Upper lobe of left lung (tissue), 6 donors: ENCODE data around the gene ARHGEF38. TPM values are rescaled to one million over a fixed set of nuclear protein-coding genes. Genes with fewer than 3 reads are reported as not detected.

Source experiments
- ATAC-seq, 2 donors: fragments of 200-7000 bp; cut with Tn5 transposase; one replicate each; pipeline ENCODE4 v1.9.1; 2022; ENCODE audit warnings: mild to moderate bottlenecking in 2 of 2, moderate library complexity in 2 of 2; ENCODE audit not compliant: low FRiP score in 2 of 2
- DNase-seq, 2 donors: peaks; one replicate each; pipeline ENCODE4 v3.0.0-alpha.2; 2019 to 2020
- H3K27ac ChIP-seq, 4 donors: fragments of 200-600 bp; sonication (generic); one replicate each; pipeline ENCODE4 v1.5.1; 2016 to 2019
- H3K27me3 ChIP-seq, 4 donors: fragments of 200-600 bp; sonication (generic); one replicate each; pipeline ENCODE4 v1.5.1; 2017 to 2019
- H3K36me3 ChIP-seq, 4 donors: fragments of 200-600 bp; sonication (generic); one replicate each; pipeline ENCODE4 v1.5.1; 2016 to 2019
- H3K4me1 ChIP-seq, 4 donors: fragments of 200-600 bp; sonication (generic); one replicate each; pipeline ENCODE4 v1.5.1; 2018 to 2019
- H3K4me3 ChIP-seq, 4 donors: fragments of 200-600 bp; sonication (generic); one replicate each; pipeline ENCODE4 v1.5.1; 2017 to 2019; ENCODE audit warnings: mild to moderate bottlenecking in 2 of 4, moderate library complexity in 1 of 4
- H3K9me3 ChIP-seq, 4 donors: fragments of 200-600 bp; sonication (generic); one replicate each; pipeline ENCODE4 v1.5.1; 2018 to 2019
- EP300 ChIP-seq, 4 donors: sonication (generic); formaldehyde crosslinking; IDR thresholded peaks; one replicate each; pipeline ENCODE4 v1.5.1; 2017; ENCODE audit warnings: antibody characterized with exemption in 4 of 4, control low read depth in 2 of 4
- POLR2A ChIP-seq, 4 donors: fragments of 450-650 bp; IDR thresholded peaks; one replicate each; pipeline ENCODE4 v1.5.1; 2016 to 2017; ENCODE audit warnings: antibody characterized with exemption in 4 of 4, mild to moderate bottlenecking in 2 of 4
- POLR2AphosphoS5 ChIP-seq, 2 donors: sonication (generic); formaldehyde crosslinking; IDR thresholded peaks; one replicate each; pipeline ENCODE4 v1.5.1; 2017; ENCODE audit warnings: antibody characterized with exemption in 2 of 2
- WGBS, 2 donors: methylation state at CpG; one replicate each; pipeline ENCODE4 v1.1.5; 2017 to 2018; 5-methylcytosine and 5-hydroxymethylcytosine counted together
- total RNA-seq, 6 donors: library from RNA; depleted of rRNA in 4 of 6; stranded (reverse); fragments of >200 nt in 4 of 6; gene quantifications; one replicate each; pipeline versions ENCODE4 v1.1.0 to v1.2.1, GENCODE V29; 2016 to 2021
- TF ChIP-seq, protein P1 (sequence below), 6 experiments: fragments of 450-650 bp in 4 of 6; fragments of 200-600 bp in 2 of 6; sonication (generic) in 2 of 6; IDR thresholded peaks; one replicate each; pipeline ENCODE4 v1.5.1; 2016 to 2019; ENCODE audit warnings: antibody characterized with exemption in 6 of 6
- donor health status: DM: no; HTN: no; CAD: no; lungs with moderate emphysema.
- donor health status: DM: no; HTN: yes; CAD: no; lungs with severe emphysema.

Gene ARHGEF38
- total RNA-seq, 6 donors from 2014 or later: 5.9 to 35.4 (median 19.6) TPM

DNA sequence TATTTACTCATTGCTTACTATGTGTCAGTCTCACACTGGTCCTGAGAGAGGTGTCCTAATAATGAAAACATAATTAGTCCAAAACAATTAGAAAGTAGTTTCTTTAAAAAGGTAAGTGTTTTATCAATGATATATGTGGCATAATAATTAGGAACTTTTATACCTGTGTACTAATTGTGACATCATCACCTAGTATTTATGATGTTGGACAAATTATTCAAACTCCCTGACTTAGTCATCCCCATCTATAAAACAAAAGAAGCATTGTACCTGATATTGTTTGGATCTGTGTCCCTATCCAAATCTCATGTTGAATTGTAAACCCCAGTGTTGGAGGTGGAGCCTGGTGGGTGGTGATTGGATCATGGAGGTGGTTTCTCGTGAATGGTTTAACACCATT is 15.8 kb upstream of the ARHGEF38 start:
- Histone ChIP-seq H3K4me3 (no peak overlapping the region), H3K4me1 (no peaks in the 10 kb centered on the region), H3K9me3 (no peaks in the 10 kb centered on the region), H3K27ac (no peak overlapping the region), H3K27me3 (no peaks in the 10 kb centered on the region), H3K36me3 (no peaks in the 10 kb centered on the region)
- no peak for ATAC-seq
- no peak for TF ChIP-seq EP300 (IDR thresholded peaks at IDR 0.05)
- TF ChIP-seq POLR2A (IDR thresholded peaks at IDR 0.05): no peak
- no peak for TF ChIP-seq POLR2AphosphoS5 (IDR thresholded peaks at IDR 0.05)
- TF ChIP-seq, protein P1, sequence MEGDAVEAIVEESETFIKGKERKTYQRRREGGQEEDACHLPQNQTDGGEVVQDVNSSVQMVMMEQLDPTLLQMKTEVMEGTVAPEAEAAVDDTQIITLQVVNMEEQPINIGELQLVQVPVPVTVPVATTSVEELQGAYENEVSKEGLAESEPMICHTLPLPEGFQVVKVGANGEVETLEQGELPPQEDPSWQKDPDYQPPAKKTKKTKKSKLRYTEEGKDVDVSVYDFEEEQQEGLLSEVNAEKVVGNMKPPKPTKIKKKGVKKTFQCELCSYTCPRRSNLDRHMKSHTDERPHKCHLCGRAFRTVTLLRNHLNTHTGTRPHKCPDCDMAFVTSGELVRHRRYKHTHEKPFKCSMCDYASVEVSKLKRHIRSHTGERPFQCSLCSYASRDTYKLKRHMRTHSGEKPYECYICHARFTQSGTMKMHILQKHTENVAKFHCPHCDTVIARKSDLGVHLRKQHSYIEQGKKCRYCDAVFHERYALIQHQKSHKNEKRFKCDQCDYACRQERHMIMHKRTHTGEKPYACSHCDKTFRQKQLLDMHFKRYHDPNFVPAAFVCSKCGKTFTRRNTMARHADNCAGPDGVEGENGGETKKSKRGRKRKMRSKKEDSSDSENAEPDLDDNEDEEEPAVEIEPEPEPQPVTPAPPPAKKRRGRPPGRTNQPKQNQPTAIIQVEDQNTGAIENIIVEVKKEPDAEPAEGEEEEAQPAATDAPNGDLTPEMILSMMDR (IDR thresholded peaks at IDR 0.05): no peak
- DNase-seq: no peak
- 79 to 100% methylated on average over 1 of the region's 1 CpG for WGBS, 2 donors

DNA sequence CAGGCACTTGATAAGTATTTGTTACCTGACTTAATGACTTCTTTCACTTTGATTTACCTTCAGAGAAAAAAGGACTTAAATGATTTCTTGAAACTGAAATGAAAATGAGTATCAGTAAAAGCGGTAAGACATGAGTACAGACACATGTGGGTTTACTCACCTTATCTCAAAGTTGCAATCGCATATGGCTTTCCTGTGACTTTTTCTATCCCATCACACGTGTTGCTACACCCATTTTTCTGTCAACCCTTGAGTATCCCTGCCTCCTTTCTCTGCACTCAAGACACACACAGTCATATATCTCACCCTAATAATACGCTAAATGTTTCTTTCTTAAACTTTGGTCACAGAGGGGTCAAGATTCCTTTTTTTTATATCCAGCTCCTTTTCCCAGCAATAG is 11.0 kb upstream of the ARHGEF38 start:
- H3K27ac ChIP-seq: no peak overlapping the region
- DNase-seq: no peak
- TF ChIP-seq POLR2A (IDR thresholded peaks at IDR 0.05) (no peak), EP300 (IDR thresholded peaks at IDR 0.05) (no peak), POLR2AphosphoS5 (IDR thresholded peaks at IDR 0.05) (no peak)
- TF ChIP-seq, protein P1 (IDR thresholded peaks at IDR 0.05): no peak
- 45 to 53% methylated on average over 4 of the region's 4 CpGs for WGBS, 2 donors
- no peaks in the 10 kb centered on the region for H3K36me3 ChIP-seq
- no peak overlapping the region for H3K4me3 ChIP-seq
- no peaks in the 10 kb centered on the region for H3K4me1 ChIP-seq
- H3K27me3 ChIP-seq: no peaks in the 10 kb centered on the region
- H3K9me3 ChIP-seq: no peaks in the 10 kb centered on the region
- ATAC-seq: no peak

DNA sequence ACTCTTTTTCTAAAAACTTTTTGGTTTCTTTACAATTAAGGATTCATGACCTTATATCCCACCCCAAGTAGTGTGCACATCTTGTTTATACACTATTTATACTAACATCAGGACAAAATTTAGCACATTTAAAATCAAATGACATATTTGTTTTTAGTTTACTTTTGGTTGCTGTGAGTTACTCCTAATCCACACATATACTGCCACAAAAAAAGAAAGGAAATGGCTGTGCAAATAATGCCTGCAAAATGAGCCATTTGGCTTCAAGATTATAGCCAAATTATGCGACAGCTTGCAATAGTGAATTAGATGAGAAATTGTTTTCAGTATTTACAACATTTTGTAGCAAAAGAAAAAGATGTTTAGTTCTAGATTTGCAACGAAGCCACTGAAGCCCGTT is 10.4 kb upstream of the ARHGEF38 start:
- DNase-seq (no peak), ATAC-seq (no peak)
- Histone ChIP-seq H3K9me3 (no peaks in the 10 kb centered on the region), H3K27me3 (no peaks in the 10 kb centered on the region), H3K4me1 (no peaks in the 10 kb centered on the region), H3K27ac (no peak overlapping the region), H3K4me3 (no peak overlapping the region), H3K36me3 (no peaks in the 10 kb centered on the region)
- WGBS, 2 donors: 53 to 65% methylated on average over 3 of the region's 3 CpGs
- no peak for TF ChIP-seq POLR2AphosphoS5 (IDR thresholded peaks at IDR 0.05)
- TF ChIP-seq, protein P1 (IDR thresholded peaks at IDR 0.05): no peak
- no peak for TF ChIP-seq POLR2A (IDR thresholded peaks at IDR 0.05)
- TF ChIP-seq EP300 (IDR thresholded peaks at IDR 0.05): no peak

DNA sequence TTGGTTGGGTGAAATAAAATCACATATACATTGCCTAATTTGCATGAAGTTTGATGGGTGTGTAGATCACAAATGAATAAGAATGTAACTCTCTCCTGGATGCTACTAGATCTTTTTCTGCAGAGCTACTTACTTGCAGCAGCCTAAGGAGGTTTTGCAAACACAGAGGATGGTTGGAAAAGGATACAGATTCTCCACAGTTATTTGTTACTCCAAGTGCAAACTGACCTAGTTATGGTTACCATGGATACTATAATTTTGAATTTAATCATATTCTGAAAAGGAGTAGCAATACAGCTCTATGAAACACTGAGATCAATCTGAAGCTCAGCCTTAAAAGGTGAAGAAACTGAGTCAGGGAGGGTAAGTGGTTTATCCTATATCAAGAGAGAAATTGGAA is 9.1 kb upstream of the ARHGEF38 start:
- Histone ChIP-seq H3K27me3 (no peaks in the 10 kb centered on the region), H3K27ac (no peak overlapping the region), H3K4me1 (no peaks in the 10 kb centered on the region), H3K9me3 (no peaks in the 10 kb centered on the region), H3K36me3 (no peaks in the 10 kb centered on the region), H3K4me3 (no peak overlapping the region)
- ATAC-seq (no peak), DNase-seq (no peak)
- TF ChIP-seq, protein P1 (IDR thresholded peaks at IDR 0.05): no peak
- TF ChIP-seq POLR2AphosphoS5 (IDR thresholded peaks at IDR 0.05) (no peak), POLR2A (IDR thresholded peaks at IDR 0.05) (no peak), EP300 (IDR thresholded peaks at IDR 0.05) (no peak)

DNA sequence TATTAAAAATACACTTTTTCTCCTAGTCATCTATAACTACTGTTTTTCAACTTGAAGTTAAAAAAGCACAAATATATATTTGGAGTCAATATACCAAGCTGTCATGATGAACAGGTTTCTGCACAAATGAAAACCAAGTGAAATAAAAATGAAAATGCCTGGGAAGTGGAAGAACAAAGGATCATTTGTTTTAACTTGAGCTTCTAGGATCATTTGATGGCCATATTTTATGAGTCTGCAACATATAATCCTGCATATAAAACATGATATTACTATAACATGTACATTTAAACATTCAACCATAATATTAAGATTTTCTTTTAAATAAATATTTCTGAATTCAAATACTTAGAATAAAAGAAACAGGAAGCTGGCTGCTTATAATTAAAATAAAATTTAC is 8.5 kb upstream of the ARHGEF38 start:
- TF ChIP-seq POLR2A (IDR thresholded peaks at IDR 0.05): no peak
- no peak for TF ChIP-seq POLR2AphosphoS5 (IDR thresholded peaks at IDR 0.05)
- no peak for TF ChIP-seq EP300 (IDR thresholded peaks at IDR 0.05)
- TF ChIP-seq, protein P1 (IDR thresholded peaks at IDR 0.05): no peak
- no peak overlapping the region for H3K4me3 ChIP-seq
- no peak overlapping the region for H3K27ac ChIP-seq
- H3K27me3 ChIP-seq: no peaks in the 10 kb centered on the region
- H3K4me1 ChIP-seq: no peaks in the 10 kb centered on the region
- ATAC-seq: no peak
- H3K36me3 ChIP-seq: no peaks in the 10 kb centered on the region
- DNase-seq: no peak
- no peaks in the 10 kb centered on the region for H3K9me3 ChIP-seq
